Measurements from ENCODE around the gene SMU1.

Gene SMU1

GRCh38 chr9:33076046-33077004 lies at the start of gene SMU1:
Gene SMU1 (minus strand): TSS chr9:33076674. CDS start chr9:33076608, 66 bp downstream.
- peak; percentile 84 to 88 for DNase-seq

- DNase-seq = no peak
Observed at GRCh38 chr9:33125461-33125860, 49.0 kb upstream of the SMU1 start.

- DNase-seq = no peak
Observed at GRCh38 chr9:33124751-33125381, 48.4 kb upstream of the SMU1 start.

- no peak for DNase-seq
Observed at GRCh38 chr9:33124046-33124445, 47.6 kb upstream of the SMU1 start.

GRCh38 chr9:33123407-33124031 lies 47.0 kb upstream of the SMU1 start:
- no peak for DNase-seq

GRCh38 chr9:33120620-33121019 lies 44.1 kb upstream of the SMU1 start:
- DNase-seq = no peak

- no peak for DNase-seq
Observed at GRCh38 chr9:33117796-33118195, 41.3 kb upstream of the SMU1 start.

GRCh38 chr9:33117306-33117705 lies 40.8 kb upstream of the SMU1 start:
- no peak for DNase-seq

GRCh38 chr9:33116860-33117259 lies 40.4 kb upstream of the SMU1 start:
- DNase-seq = no peak

- no peak for DNase-seq
Observed at GRCh38 chr9:33114746-33115145, 38.3 kb upstream of the SMU1 start.

- no peak for DNase-seq
Observed at GRCh38 chr9:33113799-33114547, 37.5 kb upstream of the SMU1 start.

GRCh38 chr9:33112094-33112493 lies 35.6 kb upstream of the SMU1 start:
- no peak for DNase-seq

- no peak for DNase-seq
Observed at GRCh38 chr9:33111631-33112030, 35.2 kb upstream of the SMU1 start.

GRCh38 chr9:33110686-33111085 lies 34.2 kb upstream of the SMU1 start:
- no peak for DNase-seq

GRCh38 chr9:33109850-33110595 lies 33.5 kb upstream of the SMU1 start:
- DNase-seq = no peak

- DNase-seq = no peak
Observed at GRCh38 chr9:33109097-33109496, 32.6 kb upstream of the SMU1 start.

- no peak for DNase-seq
Observed at GRCh38 chr9:33108472-33108871, 32.0 kb upstream of the SMU1 start.

- no peak for DNase-seq
Observed at GRCh38 chr9:33107762-33108161, 31.3 kb upstream of the SMU1 start.

GRCh38 chr9:33106827-33107621 lies 30.6 kb upstream of the SMU1 start:
- no peak for DNase-seq

GRCh38 chr9:33106372-33106771 lies 29.9 kb upstream of the SMU1 start:
- no peak for DNase-seq

GRCh38 chr9:33105959-33106358 lies 29.5 kb upstream of the SMU1 start:
- no peak for DNase-seq

All from SHP77 (cell line).